NAMALWA (cell line): Measurements from ENCODE around the gene IER5.
"Not testable (repeated sequence)": the region's sequence is repeated elsewhere in the genome, so short reads cannot be mapped to it uniquely, and the experiment has no call there.

Source experiments
- DNase-seq: peaks from one replicate; pipeline ENCODE4 v3.0.0-alpha.2; 2015; ENCODE audit warnings: low spot score

The IER5 gene

GRCh38 chr1:181088079-181089016 is at the start of gene IER5:
TSS of gene IER5 (plus strand) at chr1:181088700. CDS start at chr1:181088903, 203 bp downstream.
- peak; percentile 99 for DNase-seq

GRCh38 chr1:181040284-181040865 is 48.1 kb upstream of the IER5 start:
- no peak for DNase-seq

- DNase-seq, result no peak
Observed at GRCh38 chr1:181043025-181043888, 45.2 kb upstream of the IER5 start.

- no peak for DNase-seq
Observed at GRCh38 chr1:181044449-181044966, 44.0 kb upstream of the IER5 start.

GRCh38 chr1:181045946-181046345 is 42.6 kb upstream of the IER5 start:
- DNase-seq, result not testable (repeated sequence)

- DNase-seq, result no peak
Observed at GRCh38 chr1:181049378-181049777, 39.1 kb upstream of the IER5 start.

- DNase-seq, result no peak
Observed at GRCh38 chr1:181050922-181051321, 37.6 kb upstream of the IER5 start.

- no peak for DNase-seq
Observed at GRCh38 chr1:181056560-181056959, 31.9 kb upstream of the IER5 start.

- no peak for DNase-seq
Observed at GRCh38 chr1:181057079-181057478, 31.4 kb upstream of the IER5 start.

- no peak for DNase-seq
Observed at GRCh38 chr1:181059435-181059834, 29.1 kb upstream of the IER5 start.

- no peak for DNase-seq
Observed at GRCh38 chr1:181060066-181060465, 28.4 kb upstream of the IER5 start.

- not testable (repeated sequence) for DNase-seq
Observed at GRCh38 chr1:181060947-181061346, 27.6 kb upstream of the IER5 start.

- no peak for DNase-seq
Observed at GRCh38 chr1:181061487-181061886, 27.0 kb upstream of the IER5 start.

- DNase-seq, result peak; percentile 64
Observed at GRCh38 chr1:181061891-181062835, 26.3 kb upstream of the IER5 start.

GRCh38 chr1:181062836-181063428 is 25.6 kb upstream of the IER5 start:
- DNase-seq, result peak; percentile 61

- DNase-seq, result no peak
Observed at GRCh38 chr1:181064011-181064623, 24.4 kb upstream of the IER5 start.

GRCh38 chr1:181064702-181065101 is 23.8 kb upstream of the IER5 start:
- DNase-seq, result no peak

GRCh38 chr1:181073638-181074037 is 14.9 kb upstream of the IER5 start:
- no peak for DNase-seq

GRCh38 chr1:181075766-181076350 is 12.6 kb upstream of the IER5 start:
- no peak for DNase-seq

GRCh38 chr1:181076852-181077251 is 11.6 kb upstream of the IER5 start:
- no peak for DNase-seq
